ENCODE measurements around the gene DHRS9.
"Not testable (repeated sequence)": the region's sequence is repeated elsewhere in the genome, so short reads cannot be mapped to it uniquely, and the experiment has no call there.

The DHRS9 gene

GRCh38 chr2:169069341-169069740 is at the start of gene DHRS9:
DHRS9 (plus strand) TSS chr2:169069563; CDS start chr2:169081582, 12,019 bp downstream.
- DNase-seq = no peak

GRCh38 chr2:169023161-169023560 is 46.2 kb upstream of the DHRS9 start:
- DNase-seq = no peak

GRCh38 chr2:169026056-169026455 is 43.3 kb upstream of the DHRS9 start:
- no peak for DNase-seq

DNA sequence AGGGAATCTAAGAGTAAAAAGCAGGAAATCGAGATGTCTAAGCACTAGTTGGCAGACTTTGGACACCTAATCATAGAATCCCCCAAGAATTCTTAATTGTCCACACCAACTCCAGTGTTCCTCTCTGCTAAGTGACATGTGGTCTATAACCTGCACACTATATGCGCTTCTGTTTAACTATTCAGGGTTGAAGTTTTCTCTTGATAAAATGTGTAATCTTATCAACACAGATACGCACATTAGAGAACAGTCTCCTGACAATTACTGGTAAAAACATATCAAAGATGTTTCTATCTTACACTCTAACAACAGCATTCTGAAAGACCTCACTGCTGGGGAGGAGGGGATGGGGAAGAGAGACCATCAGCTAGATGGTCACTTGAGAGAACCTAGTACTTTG is 42.1 kb upstream of the DHRS9 start:
- no peak for DNase-seq

DNA sequence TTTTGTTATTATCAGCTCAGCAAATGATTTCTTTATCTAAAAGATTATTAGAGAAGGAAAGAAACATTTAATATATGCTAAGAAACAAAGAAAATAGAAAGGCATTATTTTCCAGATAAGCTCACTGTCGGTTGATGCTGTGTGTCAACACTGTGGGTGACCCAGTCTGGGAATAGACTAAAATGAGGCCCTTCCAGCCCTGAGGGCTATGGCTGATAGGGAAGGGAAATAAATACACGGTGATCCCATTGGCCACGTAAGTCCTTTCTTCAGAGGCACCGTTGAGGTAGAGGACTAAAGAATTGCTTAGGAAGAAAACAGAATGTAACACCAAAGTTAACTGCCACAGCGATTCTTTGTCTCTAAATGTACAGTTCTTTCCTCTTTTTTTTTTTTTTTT is 40.0 kb upstream of the DHRS9 start:
- no peak for DNase-seq

- no peak for DNase-seq
Observed at GRCh38 chr2:169031202-169031601, 38.2 kb upstream of the DHRS9 start, which contains the start of gene ABCB11. ABCB11 (minus strand) TSS chr2:169031324; CDS start chr2:169018125, 13,199 bp downstream.

DNA sequence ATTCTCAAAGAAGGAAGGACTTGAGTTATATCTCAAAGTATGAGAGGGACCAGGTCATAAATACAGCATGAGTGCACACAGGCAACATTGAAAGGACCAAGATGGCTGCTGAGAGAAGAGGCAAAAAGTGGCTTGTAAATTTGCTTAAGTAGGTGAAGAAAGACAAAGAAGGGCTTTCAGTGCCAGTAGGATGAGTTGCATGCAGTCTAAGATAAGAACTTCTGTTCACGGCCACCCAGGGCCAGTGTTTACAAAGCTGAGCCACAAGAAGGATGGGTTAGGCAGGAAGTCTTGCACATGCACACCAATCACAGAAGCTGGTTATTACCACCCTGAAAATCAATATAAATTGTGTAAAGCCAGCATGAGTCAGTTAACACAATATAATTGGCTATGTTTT is 35.1 kb upstream of the DHRS9 start:
- no peak for DNase-seq

DNA sequence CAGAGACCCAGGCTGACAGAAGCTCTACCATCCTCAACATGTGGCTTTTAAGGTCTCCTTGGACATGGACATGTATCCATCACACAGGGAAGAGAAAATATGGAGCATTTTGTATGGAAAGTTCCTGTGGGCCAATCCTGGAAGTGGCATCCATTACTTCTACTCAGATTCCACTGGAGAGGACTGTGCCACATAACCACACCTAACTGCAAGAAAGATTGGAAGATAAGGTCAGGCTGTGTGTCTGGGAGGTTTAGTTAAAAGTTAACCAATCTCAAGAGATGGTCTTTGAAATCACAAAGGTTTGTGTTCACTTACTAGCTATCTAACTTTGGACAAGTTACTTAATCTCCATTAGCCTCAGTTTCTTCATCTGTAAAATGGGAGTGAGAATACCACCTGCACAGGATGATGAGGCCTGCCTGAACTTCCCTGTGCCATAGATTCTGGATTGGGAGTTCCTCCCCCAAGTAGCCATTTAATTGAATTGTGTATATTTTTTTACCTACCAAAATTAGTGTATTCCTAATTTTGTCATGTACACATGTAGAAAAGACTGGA is 34.3 kb upstream of the DHRS9 start:
- no peak for DNase-seq

DNA sequence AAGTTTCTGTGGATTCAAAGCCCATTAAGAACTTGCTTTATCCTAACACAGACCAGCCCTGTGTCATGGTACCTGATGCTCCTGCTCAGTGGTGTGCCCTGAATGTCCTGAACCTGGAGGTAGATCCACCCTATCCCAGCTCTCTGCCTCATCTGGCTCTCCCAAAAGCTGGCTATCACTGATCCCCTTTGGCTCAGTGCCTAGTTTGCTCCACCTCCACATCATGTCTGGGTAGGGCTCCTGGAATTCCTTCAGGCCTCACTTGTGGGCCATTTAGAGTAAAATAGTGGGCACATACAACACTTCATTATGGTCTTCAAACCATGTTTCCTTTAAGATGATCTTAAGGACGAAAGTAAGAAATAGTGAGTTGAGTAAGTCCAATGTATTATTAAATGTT is 33.5 kb upstream of the DHRS9 start:
- no peak for DNase-seq

GRCh38 chr2:169036736-169037440 is 32.5 kb upstream of the DHRS9 start:
- DNase-seq = no peak

GRCh38 chr2:169038338-169038757 is 31.0 kb upstream of the DHRS9 start:
- DNase-seq = no peak

DNA sequence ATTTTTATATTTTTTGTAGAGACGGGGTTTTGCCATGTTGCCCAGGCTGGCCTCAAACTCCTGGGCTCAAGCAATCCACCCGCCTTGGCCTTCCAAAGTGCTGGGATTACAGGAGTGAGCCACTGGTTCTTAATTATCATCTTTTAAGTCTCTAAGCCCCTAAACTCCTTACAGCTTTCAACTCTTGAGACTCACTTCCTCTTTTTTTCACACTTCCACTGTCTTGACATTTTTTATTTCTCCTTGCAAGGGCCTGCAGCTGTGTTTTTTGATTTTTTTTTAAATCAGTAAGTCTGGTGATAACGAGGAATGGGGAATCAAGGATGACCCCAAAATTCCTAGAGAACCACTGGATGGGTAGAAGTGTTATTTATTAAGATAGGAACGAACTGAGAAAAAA is 29.7 kb upstream of the DHRS9 start:
- DNase-seq = no peak

DNA sequence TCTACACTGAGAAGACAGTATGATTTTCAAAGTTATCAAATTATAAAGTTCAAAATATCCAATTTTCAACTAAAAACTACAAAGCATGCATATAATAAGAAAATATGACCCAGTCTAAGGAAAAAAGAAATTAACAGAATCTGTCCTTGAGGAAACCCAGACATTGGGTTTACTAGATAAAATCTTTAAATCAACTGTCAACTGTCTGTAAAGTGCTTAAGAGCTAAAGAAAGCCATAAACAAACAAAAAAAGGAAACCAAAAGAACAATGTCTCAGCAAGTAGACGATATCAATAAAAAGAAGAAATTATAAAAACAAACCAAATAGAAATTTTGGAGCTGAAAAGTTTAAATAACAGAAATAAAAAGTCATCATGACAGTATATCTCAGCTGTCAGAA is 27.8 kb upstream of the DHRS9 start:
- no peak for DNase-seq

GRCh38 chr2:169042856-169043255 is 26.5 kb upstream of the DHRS9 start:
- DNase-seq = no peak

DNA sequence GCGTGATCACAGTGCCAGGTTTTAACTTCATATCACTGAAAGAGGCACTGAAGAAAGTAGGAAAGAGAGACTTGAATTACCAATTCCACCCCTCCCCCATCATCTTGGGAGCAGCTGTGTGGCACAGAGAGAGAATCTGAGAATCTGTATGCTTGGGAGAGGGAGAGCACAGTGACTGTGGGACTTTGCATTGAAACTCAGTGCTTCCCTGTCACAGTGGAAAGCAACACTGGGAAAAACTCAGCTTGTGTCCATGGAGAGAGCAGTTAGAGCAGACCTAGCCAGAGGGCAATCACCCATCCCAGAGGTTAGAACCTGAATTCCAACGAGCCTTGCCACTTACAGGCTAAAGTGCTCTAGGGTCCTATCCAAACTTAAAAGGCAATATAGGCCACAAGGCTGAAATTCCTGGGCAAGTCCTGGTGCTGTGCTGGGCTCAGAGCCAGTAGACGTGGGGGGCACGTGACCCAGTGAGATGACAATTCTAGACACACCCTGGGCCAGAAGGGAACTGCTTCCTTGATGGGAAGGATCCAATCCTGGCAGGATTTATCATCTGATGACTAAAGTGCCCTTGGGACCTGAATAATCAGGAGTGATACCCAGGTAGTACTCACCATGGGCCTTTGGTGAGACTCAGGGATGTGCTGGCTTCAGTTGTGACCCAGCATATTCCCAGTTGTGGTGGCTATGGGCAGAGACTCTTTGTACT is 22.8 kb upstream of the DHRS9 start:
- DNase-seq = no peak

- no peak for DNase-seq
Observed at GRCh38 chr2:169047256-169048250, 21.8 kb upstream of the DHRS9 start.

- DNase-seq = no peak
Observed at GRCh38 chr2:169049142-169049541, 20.2 kb upstream of the DHRS9 start.

DNA sequence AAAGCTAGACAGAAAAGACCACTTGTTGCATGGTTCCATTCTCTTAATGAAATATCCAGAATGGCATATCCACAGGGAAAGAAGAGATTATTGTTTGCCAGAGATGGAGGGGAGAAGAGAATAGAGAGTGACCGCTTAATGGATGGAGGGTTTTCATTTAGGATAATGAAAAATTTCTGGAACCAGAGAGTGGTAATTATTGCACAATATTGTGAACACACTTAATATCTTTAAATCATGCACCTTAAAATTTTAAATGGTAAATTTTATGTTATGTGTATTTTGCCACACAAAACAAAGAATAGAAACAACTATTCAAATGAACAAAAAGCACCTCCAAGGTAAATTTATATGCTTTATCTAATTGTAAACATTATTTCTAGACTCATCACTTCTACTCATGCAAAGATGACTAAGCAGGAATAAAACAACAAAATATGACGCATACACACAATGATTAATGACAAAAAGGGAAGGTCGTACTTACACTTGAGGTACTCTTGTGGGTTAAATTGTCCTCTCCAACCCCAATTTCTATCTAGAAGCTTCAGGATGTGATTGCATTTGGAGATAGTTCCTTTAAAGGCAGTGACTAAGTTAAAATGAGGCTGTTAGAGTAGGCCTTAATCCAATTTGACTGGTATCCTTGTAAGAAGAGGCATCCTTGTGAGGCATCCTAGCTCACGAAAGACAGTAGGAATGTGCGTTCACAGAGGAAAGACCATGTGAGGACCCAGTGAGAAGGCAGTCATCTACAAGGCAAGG is 18.7 kb upstream of the DHRS9 start:
- no peak for DNase-seq

DNA sequence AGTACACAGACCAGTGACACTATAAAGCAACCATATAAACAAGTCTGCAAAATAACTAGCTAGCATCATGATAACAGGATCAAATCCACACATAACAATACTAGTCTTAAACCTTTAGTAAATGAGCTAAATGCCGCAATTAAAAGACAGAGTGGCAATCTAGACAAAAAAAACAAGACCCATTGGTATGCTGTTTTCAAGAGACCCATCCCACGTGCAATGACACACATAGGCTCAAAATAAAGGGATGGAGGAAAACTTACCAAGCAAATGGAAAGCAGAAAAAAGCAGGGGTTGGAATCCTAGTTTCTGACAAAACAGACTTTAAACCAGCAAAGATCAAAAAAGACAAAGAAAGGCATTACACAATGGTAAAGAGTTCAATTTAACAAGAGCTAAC is 14.8 kb upstream of the DHRS9 start:
- DNase-seq = not testable (repeated sequence)

- not testable (repeated sequence) for DNase-seq
Observed at GRCh38 chr2:169064199-169064598, 5.2 kb upstream of the DHRS9 start.

DNA sequence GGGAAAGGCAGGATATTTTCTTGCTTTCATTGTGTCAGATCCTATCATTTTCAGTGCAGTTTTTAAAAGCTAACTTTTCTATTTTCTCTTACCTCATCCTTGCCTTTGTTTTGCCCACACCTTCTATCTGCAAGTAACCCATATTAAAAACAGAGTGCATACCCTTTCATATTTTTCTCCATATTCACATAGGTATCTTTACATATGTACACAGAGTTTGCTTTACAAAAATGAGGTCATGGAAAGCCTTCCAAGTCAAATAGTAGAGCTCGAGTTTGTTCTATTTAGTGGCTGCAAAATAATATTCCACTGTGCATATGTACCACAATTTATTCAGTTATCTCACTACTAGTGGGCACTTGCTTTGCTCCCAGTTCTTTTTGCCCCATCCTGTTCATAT is 3.9 kb upstream of the DHRS9 start:
- DNase-seq = no peak

GRCh38 chr2:169065864-169066517 is 3.4 kb upstream of the DHRS9 start:
- no peak for DNase-seq

Measured in activated naive CD4-positive, alpha-beta T cell (primary cell).